Measurements from ENCODE around the gene SUPT20HL2. TPM values are rescaled to one million over a fixed set of nuclear protein-coding genes. Genes with fewer than 3 reads are reported as not detected.

SUPT20HL2 gene
- total RNA-seq, 1 donor from 2014 or later, result not detected

GRCh38 chrX:24276015-24276414 lies 37.9 kb downstream of the SUPT20HL2 start:
- no peak for DNase-seq
- no peak overlapping the region for H3K4me3 ChIP-seq
- intact Hi-C loops (cut with micrococcal nuclease), result no loop called here
- no peaks in the 10 kb centered on the region for H3K9me3 ChIP-seq (replicated peaks)
- no peak for TF ChIP-seq CTCF (IDR thresholded peaks at IDR 0.05; ENCODE audit: borderline replicate concordance)
- H3K4me1 ChIP-seq, result no peaks in the 10 kb centered on the region
- H3K27me3 ChIP-seq (ENCODE audit: low read depth), result no peaks in the 10 kb centered on the region
- no peak overlapping the region for H3K27ac ChIP-seq (replicated peaks)
- no peaks in the 10 kb centered on the region for H3K36me3 ChIP-seq

- no peak overlapping the region for H3K4me3 ChIP-seq
- intact Hi-C loops (cut with micrococcal nuclease), result no loop called here
- H3K27me3 ChIP-seq (ENCODE audit: low read depth), result no peaks in the 10 kb centered on the region
- H3K4me1 ChIP-seq, result no peaks in the 10 kb centered on the region
- H3K27ac ChIP-seq (replicated peaks), result no peak overlapping the region
- TF ChIP-seq CTCF (IDR thresholded peaks at IDR 0.05; ENCODE audit: borderline replicate concordance), result no peak
- no peaks in the 10 kb centered on the region for H3K9me3 ChIP-seq (replicated peaks)
- no peak for DNase-seq
- no peaks in the 10 kb centered on the region for H3K36me3 ChIP-seq
These were observed 42.6 kb downstream of the SUPT20HL2 start for GRCh38 chrX:24271262-24271661.

- Histone ChIP-seq H3K27me3 (ENCODE audit: low read depth) (no peaks in the 10 kb centered on the region), H3K36me3 (no peaks in the 10 kb centered on the region), H3K4me1 (no peaks in the 10 kb centered on the region), H3K27ac (replicated peaks) (no peak overlapping the region), H3K4me3 (no peak overlapping the region), H3K9me3 (replicated peaks) (no peaks in the 10 kb centered on the region)
- DNase-seq, result no peak
- no peak for TF ChIP-seq CTCF (IDR thresholded peaks at IDR 0.05; ENCODE audit: borderline replicate concordance)
- intact Hi-C loops (cut with micrococcal nuclease), result no loop called here
These were observed 45.1 kb downstream of the SUPT20HL2 start for GRCh38 chrX:24268786-24269185.

GRCh38 chrX:24266996-24267395 lies 46.9 kb downstream of the SUPT20HL2 start:
- H3K27ac ChIP-seq (replicated peaks), result no peak overlapping the region
- H3K4me3 ChIP-seq, result no peak overlapping the region
- DNase-seq, result no peak
- no peaks in the 10 kb centered on the region for H3K4me1 ChIP-seq
- intact Hi-C loops (cut with micrococcal nuclease), result no loop called here
- H3K9me3 ChIP-seq (replicated peaks), result no peaks in the 10 kb centered on the region
- H3K27me3 ChIP-seq (ENCODE audit: low read depth), result no peaks in the 10 kb centered on the region
- TF ChIP-seq CTCF (IDR thresholded peaks at IDR 0.05; ENCODE audit: borderline replicate concordance), result no peak
- no peaks in the 10 kb centered on the region for H3K36me3 ChIP-seq

GRCh38 chrX:24264383-24264782 lies 49.5 kb downstream of the SUPT20HL2 start:
- Histone ChIP-seq H3K27me3 (ENCODE audit: low read depth) (no peaks in the 10 kb centered on the region), H3K4me3 (no peak overlapping the region), H3K4me1 (no peaks in the 10 kb centered on the region), H3K36me3 (no peaks in the 10 kb centered on the region), H3K27ac (replicated peaks) (no peak overlapping the region), H3K9me3 (replicated peaks) (no peaks in the 10 kb centered on the region)
- TF ChIP-seq CTCF (IDR thresholded peaks at IDR 0.05; ENCODE audit: borderline replicate concordance), result no peak
- intact Hi-C loops (cut with micrococcal nuclease), result no loop called here
- DNase-seq, result no peak

GRCh38 chrX:24262309-24262708 lies 51.6 kb downstream of the SUPT20HL2 start:
- no peak overlapping the region for H3K4me3 ChIP-seq
- DNase-seq, result no peak
- intact Hi-C loops (cut with micrococcal nuclease), result no loop called here
- no peaks in the 10 kb centered on the region for H3K4me1 ChIP-seq
- H3K9me3 ChIP-seq (replicated peaks), result no peaks in the 10 kb centered on the region
- H3K27me3 ChIP-seq (ENCODE audit: low read depth), result no peaks in the 10 kb centered on the region
- no peak overlapping the region for H3K27ac ChIP-seq (replicated peaks)
- no peak for TF ChIP-seq CTCF (IDR thresholded peaks at IDR 0.05; ENCODE audit: borderline replicate concordance)
- no peaks in the 10 kb centered on the region for H3K36me3 ChIP-seq
